ENCODE results near the gene SCD5.

SCD5 gene

DNA sequence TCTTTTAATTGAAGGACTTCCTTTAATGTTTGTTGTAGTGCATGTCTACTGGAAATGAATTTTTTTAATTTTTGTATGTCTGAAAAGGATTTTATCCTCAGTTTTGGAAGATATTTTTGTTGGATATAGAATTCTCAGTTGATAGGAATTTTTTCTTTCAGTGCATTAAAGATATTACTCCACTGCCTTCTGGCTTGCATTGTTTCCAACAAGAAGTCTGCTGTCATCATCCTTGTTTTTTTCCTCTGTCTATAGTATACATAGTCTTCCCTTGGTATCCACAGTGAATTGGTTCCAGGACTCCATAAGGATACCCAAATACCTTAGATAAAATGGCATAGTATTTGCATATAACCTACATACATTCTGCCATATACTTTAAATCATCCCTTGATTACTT, 33.5 kb downstream of the SCD5 start:
- DNase-seq (ENCODE audit: low read depth in 2 of 2): no peak

DNA sequence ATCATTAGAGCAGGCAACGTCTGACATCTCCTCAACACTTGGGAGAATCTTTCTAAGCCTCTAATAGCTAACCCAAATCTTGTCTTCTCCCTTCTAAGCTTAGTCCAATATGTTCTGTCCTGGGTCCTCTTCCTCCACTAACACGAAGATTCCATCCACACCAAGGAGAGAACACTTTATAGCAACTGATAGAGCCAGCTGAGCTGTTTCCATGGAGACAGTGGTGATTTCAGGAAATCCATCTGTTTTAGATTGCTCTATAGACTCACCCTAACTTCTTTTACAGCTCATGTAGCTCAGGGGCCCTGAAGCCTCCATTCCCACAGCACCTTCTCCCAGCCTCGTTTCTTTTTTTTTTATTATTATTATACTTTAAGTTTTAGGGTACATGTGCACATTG, 37.4 kb downstream of the SCD5 start:
- no peak for DNase-seq (ENCODE audit: low read depth in 2 of 2)

DNA sequence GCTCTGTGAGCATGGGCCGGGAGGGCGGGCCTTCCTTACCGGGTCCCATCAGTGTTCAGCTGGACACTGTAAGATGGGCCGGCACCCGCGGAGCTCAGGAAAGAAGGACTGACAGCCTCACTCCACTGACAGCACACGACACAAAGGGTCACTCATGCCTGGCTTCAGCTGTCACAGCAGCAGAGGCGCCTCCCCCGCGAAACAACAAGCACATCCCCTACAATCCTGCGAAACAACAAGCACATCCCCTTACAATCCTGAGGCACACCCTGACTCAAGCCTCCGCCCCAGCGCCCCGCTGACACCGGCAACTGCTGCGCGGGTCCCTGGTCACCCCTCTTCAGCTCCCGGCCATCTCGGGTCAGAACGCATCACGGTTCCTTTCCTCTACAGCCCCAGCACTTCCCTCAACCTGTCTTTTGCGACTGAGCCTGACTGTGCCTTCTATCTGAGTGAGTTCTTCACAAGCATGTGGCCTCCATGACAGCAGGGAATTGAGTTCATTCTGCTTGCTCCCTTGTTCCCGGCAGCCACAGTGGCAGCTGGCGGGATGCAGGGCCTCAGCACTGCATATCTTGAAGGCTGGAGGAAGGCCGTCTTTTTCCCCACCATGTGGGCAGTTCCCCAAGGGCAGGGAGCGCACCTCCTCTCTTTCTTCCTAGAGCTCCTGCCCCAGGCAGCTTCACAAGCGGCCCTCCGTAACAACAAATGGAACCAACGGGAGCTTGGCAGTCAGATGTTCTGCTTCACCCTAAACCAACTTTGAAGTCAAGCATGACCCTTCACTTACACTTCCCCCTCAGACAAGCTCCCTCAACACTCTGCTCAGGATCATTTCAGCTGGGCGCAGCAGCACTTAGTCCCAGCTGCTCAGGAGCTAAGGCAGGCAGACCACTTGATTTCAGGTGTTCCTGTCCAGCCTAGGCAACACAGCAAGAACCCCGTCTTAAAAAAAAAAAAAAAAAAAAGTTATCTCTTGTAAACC, 39.6 kb downstream of the SCD5 start:
- DNase-seq (ENCODE audit: low read depth in 2 of 2): no peak

DNA sequence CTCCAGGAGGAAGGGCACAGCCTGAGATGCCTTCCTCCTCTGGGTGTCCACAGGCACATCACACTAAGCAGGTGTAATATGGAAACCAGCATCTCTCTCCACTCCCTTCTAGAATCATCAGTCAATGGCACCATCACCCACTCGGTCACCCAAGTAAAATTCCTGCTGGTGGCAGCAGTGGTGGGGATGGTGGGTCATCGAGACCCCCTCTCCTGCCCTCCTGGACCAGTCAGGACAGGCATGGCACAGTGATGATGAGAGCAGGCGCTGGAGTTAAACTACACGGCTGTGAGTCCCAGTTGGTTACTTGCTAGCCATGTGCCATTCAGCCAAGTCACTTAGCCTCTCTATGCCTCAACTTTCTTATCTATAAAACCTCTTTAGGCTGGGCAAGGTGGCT, 42.5 kb downstream of the SCD5 start:
- DNase-seq (ENCODE audit: low read depth in 2 of 2): no peak

DNA sequence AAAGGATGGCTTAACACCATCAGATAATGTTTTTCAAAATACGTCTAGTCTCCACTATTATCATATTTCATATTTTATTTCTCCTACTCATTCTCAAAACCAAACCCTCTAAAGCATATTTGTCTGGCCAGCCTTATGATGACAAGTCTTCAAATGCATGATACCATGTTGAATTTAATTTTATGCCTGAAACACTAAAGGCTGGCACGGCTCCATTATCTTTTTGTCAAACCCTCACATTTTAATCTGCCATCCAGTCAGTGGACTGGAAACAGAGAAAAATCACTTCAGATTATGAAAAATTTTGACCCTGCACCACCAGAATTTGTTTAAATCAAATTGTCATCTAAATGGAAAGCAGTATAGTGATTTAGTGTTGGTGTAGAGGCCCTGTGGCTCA, 42.9 kb downstream of the SCD5 start:
- DNase-seq (ENCODE audit: low read depth in 2 of 2): no peak

DNA sequence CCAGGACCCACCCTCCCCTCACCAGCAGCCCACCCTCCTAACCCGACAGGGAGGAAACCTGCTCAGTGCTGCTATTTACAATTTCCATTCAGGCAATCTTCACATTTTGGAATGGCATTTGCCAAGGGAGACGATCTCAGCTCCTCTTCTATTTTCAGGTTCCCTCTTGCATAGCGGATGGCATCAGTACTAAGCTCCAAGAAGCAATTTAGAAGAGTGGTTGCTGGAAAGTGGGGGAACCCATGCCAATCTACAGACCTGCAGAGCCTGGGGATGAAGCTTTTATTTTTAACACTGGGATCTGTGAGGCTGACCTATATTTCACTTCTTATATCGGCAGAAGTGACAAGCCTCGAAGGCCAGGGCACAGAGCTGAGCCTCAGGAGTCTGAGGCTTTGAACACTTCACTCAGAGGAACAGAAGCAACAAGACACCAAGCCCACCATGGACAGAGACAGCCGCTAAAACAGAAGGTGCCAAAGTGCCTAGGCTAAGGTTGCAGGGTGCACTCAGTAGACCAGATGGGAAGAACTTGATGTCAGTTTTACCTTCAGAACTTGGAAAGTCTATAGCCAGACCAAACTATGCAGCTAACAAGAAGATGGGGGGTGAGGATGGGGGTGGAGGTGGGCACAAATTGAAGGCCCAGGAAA, 44.0 kb downstream of the SCD5 start:
- no peak for DNase-seq (ENCODE audit: low read depth in 2 of 2)

DNA sequence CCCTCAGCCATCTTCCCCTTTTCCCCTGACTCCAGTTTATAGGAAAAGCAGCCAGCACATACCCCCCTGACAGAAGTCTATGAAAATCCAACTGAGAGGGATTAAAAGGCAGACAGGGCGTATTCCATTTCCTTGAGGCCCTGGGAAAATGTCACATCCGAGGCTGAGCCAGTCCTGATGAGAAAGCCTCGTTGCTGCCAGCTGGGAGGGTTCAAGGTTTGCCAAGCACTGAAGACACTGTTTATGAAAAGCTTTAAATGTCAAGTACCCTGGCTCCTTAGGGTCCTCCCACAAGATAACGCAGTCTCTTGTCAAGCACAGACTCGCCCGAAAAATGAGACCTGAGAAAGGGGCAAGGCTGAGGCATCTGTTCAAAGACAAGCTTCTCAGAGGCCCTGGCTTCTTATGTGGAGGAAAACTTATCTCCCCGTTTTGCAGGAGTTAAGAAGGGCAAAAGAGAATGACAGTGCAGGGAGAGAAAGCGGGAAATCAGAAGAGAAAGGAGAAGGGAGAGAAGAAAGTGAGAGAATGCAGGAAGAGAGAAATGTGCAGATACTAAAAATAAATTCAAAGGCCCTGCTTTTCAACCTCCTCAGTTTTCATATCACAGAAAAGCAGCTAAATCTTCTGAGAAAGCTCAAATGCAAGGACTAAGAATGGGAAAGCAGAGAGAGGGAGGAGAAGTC, 44.7 kb downstream of the SCD5 start:
- DNase-seq (ENCODE audit: low read depth in 2 of 2): no peak

DNA sequence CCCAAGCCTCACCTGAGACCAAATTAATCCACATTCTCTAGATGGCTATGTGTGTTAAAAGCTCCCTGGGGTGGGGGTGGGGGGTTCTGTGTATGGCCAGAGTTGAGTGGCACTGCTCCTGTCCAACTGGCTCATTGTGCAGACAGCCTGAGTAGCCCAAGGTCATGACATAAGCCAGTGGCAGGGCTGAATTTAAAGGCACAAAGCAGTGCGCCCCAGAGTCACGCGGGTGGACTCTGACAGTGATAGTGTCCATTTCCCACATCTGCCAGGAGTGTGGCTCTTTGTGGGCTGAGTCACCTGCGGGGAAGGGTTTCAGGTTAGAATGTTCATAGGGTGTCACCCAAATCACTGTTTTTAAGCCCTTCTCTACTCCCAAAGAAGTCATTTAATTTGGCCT, 45.4 kb downstream of the SCD5 start:
- DNase-seq (ENCODE audit: low read depth in 2 of 2): no peak

DNA sequence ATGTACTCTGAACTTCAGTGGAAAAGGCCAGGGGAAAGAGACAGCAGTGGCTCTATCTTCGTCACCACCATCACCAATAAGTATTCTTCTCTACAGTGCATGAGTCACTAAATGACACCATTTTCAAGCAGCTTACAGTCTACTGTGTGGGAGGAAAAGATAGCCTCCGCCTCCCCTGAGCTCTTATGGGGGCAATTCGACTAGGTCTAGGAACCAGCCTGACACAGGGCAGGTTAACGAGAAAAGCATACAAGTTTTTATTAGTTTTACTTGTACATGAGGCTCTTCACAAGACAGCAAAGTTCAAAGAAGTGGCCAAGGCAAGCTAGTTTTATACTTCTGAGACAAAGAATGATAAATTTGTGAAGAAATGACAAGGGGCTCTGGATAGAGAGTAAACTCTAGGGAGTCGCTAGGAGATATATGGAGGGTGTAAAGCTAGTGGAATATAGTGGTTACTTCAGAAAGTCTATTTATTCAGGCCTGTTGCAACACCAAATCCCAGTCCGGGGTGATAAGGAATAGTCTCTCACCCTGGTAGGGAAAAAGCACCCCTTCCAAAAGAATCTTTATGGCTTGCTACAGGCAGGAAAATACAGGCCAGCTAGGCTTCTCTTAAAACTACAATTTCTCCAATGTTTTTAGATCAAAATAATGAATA, 49.7 kb downstream of the SCD5 start:
- no peak for DNase-seq (ENCODE audit: low read depth in 2 of 2)

DNA sequence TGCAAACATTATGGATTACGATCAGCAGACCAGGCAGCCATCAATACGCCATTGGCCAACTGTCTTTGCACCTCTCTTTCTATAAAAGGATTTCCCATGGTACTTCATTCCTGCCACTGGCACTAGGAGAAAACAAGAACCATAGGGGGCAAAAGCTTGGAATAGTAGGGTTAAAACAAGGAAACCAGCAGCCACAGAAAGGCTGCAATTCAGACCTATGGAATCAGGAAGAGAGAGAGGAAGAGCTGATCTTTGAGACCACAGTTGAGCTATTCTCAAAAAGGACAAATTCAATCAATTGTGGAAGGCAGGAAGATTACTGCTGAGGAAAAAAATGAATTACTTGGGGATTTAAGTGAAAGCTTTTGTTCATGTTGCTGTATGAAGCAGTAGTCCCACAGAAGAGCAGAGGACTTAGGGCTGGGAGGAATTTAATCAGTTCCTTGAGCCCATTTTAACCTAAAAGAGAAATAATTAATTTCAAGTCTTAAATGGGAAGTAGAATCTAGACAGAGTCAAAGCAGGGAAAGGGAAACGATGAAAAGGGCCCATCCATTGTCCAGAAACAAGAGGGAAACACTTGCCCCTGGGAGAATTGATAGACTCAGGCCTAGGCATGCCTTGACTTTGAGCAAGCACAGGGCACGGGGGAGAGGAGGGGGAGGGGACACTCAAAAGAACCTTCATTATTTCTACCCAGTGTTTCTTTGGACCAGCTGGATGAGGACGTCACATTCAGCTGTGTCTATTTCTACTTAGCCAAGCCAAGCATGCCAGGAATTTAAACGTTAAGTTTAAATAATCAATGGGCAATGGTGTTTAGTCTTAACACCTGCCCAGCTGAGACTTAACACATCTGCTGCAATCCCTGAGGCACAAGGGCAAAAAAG, 50.7 kb downstream of the SCD5 start:
- no peak for DNase-seq (ENCODE audit: low read depth in 2 of 2)

DNA sequence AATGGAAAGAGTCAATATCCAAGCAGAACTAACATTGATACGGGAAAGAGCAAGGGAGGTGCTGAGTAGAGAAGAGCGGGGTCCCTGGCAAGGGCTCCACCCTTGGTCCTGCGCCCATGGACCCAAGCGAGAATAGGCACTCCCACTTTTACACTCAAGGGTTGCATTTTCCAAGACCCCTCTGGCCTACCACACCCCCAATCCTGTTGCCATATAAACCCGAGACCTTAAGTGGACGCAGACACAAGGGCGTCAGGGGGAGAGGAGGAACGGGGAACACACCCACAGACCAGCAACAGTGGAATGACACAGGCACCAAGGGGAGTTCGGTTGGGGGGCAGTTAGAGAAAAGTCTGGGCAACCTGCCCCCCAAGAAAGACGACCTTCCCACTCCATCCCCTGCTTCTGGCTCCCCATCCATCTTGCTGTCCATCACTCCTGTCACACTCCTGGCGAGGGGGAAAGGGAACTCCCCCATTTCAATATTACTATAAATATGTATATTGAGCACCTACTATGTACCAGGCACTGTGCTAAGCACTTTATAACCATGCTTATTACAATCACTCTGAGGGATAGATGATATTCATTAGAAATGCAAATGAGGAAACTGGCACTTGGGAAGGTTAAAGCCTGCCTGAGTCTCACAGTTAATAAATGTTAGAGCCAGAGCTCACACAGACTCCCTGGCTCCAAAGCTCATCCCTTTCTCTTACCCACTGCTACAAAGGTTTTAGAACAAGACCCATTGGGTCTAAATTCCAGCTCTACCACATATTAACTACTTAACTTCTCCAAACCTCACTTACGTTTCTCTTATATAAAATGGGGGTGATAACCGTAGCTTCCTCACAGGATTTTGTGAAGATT, 51.7 kb downstream of the SCD5 start:
- no peak for DNase-seq (ENCODE audit: low read depth in 2 of 2)

DNA sequence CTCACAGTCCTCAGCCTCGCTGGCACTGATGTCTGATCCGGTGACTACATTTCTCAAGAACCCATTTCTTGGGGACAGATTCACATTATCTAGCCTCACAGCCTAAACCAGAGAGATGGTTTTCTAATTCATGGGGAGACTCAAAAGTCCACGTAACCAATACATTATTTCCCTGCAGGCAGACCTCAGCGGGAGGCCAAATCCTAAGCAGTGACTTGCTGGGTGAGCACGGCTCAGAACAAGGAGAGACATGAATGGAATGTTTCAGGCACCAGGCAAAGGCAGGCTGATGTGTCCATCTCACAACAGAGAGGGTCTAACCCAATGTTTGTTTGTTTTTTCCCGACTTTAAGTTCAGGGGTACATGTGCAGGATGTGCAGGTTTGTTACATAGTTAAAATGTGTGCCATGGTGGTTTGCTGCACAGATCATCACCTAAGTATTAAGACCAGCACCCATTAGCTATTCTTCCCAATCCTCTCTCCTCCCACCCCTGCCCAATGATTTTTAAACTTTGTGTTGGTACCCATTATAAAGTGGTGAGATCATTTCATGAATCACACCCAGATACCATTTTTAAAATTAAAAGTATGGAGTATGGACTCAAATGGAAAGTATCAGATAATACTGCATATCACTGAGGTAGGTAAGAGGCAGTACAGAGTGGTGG, 53.3 kb downstream of the SCD5 start:
- DNase-seq (ENCODE audit: low read depth in 2 of 2): no peak

DNA sequence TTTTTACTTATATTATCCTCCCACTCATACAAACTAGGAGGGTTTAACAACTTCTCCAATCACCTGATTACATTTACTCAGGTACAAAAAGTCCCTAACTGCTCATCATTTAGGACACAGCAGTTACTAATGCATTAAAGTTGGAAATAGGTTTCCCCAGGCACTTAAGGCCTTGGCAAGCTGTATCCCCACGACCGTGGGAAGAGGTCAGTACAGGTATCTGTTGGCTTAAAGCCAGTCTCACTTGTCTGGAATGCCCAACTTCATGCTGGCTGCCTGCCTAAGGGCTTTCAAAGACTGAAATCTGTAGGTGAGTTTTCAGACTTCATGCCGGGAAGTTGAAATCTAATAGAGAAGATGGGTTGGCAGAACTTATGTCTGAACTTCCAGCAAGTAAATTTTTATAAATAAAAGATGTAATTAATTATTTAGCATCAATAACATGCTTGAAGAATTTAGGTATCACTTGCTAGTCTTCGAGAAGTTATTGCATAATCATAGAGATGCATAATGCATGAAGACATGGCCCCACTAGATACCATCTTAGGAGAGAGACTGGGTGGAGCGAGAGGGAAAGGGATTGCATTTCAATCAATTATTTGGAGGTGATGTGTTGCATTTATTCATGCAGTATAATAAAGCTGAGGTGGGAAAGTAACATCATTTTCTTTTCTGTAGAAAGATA, 54.2 kb downstream of the SCD5 start:
- DNase-seq (ENCODE audit: low read depth in 2 of 2): no peak

DNA sequence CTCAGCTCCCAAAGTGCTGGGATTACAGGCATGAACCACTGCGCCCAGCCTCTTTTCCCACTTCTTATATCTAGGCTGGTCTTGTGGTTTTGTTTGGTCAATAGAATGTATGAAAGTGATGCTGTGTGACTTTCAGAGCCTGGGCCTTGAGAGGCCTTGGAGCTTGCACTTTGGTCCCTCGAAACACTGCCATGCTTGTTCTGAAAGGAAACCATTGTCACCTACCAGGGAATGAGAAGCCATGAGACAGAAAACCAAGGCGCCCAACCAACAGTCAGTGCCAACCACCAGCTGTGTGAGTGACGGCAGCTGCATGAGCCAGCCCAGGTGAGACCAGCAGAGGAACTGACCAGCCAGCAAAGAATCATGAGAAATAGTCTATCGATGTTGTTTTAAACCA, 57.4 kb downstream of the SCD5 start:
- DNase-seq (ENCODE audit: low read depth in 2 of 2): no peak

DNA sequence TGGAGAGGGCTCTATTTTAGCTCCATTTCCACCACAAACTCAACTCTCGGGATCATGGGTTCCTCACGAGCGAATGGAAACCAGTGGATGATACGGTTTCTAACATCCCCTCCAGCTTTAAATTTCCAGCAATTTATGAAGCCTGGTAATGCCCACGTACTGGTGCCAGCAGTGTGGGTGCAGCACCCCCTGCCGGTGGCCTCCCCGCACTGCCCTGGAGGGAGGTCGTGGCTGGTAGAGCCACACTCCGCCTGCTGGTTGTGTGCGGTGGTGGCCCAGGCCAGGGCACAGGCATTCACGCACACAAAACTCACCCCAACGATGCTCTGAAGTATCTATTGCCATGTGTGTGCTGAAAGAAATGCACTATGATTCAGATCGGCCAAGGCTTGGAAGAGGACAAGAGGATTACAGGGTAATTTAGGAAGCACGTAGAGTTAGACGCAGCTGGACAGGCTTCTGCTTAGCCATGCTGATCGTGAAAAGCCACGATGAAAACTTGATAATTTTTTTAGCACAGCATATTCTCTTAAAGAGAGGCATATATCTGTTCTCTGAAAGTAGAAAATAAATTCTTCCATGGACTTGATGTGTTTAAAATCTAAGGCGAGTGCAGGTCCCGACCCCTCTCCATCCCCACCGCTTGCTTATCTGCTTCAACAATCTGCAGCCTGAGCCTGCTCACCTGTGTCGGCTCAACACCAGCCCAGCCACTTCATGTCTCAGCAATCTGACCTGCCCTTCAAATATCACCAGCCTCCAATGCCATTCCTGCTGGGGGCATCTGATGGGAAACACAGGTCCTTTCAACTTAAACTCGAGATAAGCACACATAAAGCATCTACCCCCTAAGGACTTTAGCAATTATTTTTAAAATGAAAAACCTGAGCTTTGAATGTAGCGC, 59.1 kb downstream of the SCD5 start:
- DNase-seq (ENCODE audit: low read depth in 2 of 2): peak; percentile 3 to 15

DNA sequence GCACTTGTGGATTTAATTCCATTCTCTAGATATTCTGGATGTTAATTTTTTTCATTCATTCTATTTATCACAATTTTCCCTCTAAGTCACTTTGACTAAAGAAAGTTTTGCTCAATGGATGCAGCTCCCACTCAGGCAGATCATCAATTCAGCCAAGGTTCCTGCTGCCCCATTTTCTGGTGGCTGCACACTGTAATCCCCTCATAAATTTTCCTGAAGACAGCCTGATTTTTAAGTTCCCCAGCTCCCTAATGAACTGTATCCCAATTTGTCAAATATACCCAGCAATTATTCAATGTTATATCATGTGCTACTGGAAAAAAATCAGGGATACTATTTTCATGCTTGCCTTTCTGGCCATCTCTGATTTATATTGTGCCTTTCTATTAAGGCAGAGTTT, 61.2 kb downstream of the SCD5 start:
- DNase-seq (ENCODE audit: low read depth in 2 of 2): no peak

DNA sequence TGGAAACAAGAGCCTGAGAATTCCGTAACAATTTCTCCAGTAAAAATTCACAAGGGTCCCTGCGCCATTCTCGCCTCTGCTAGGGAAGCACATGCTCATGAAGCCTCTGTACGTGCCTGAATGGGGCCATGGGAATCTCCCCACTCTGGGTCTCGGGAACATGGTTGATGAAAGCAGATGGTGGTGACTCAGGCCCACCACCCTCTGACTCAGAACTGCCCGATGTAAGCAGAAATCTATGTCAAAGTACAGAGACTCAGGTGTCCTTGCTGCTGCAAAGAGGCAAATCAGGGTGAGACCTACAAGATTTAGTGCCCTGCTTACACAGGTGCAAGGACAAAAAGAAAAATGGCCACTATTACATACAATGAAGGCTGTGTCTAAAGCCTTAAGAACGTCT, 65.0 kb downstream of the SCD5 start:
- DNase-seq (ENCODE audit: low read depth in 2 of 2): no peak

DNA sequence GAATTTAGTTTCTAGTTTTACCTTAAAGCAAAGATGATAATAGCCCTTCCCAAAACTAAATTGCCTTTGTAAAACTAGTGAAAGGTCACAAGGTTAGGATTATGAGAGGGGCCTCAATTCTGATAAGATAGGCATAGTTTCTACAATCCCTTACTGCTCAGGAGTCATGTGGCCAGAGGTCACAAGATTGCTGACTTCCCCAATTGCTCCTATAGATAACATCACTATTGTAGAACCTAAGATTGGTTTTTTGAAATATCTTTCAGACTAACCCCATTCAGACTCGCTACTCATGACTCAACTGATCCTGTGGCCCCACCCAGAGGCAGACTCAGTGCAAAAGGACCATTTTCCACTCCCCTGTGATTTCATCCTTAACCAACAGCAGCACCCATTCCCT, 70.3 kb downstream of the SCD5 start:
- no peak for DNase-seq (ENCODE audit: low read depth in 2 of 2)
